Panc1 (cell line): ENCODE measurements around the gene CTTNBP2.

ENCODE experiments used
- POLR2AphosphoS5 ChIP-seq: IDR thresholded peaks from 2 replicates; pipeline ENCODE4 v1.6.1; 2012; ENCODE audit warnings: mild to moderate bottlenecking, low read depth, low read length, moderate library complexity
- SIN3A ChIP-seq: IDR thresholded peaks from 2 replicates; pipeline ENCODE4 v1.6.1; 2012; ENCODE audit warnings: low read depth, mild to moderate bottlenecking, low read length, moderate library complexity, borderline replicate concordance; ENCODE audit not compliant: insufficient read depth
- TCF7L2 ChIP-seq: IDR thresholded peaks from 2 replicates; pipeline ENCODE4 v1.6.1; 2011; ENCODE audit warnings: mild to moderate bottlenecking, low read depth, low read length, inconsistent platforms
- TF ChIP-seq, protein P1 (sequence below): fragments of 450-650 bp; IDR thresholded peaks from 2 replicates; pipeline ENCODE4 v1.5.1; 2017; ENCODE audit warnings: mild to moderate bottlenecking
- TF ChIP-seq, protein P2 (sequence below), 2 experiments: IDR thresholded peaks; 2 replicates each; pipeline ENCODE4 v1.6.1; 2011 to 2012; ENCODE audit warnings: low read depth in 2 of 2, control low read depth in 1 of 2, low read length in 1 of 2, mild to moderate bottlenecking in 1 of 2, moderate library complexity in 1 of 2; ENCODE audit not compliant: insufficient read depth in 1 of 2

DNA sequence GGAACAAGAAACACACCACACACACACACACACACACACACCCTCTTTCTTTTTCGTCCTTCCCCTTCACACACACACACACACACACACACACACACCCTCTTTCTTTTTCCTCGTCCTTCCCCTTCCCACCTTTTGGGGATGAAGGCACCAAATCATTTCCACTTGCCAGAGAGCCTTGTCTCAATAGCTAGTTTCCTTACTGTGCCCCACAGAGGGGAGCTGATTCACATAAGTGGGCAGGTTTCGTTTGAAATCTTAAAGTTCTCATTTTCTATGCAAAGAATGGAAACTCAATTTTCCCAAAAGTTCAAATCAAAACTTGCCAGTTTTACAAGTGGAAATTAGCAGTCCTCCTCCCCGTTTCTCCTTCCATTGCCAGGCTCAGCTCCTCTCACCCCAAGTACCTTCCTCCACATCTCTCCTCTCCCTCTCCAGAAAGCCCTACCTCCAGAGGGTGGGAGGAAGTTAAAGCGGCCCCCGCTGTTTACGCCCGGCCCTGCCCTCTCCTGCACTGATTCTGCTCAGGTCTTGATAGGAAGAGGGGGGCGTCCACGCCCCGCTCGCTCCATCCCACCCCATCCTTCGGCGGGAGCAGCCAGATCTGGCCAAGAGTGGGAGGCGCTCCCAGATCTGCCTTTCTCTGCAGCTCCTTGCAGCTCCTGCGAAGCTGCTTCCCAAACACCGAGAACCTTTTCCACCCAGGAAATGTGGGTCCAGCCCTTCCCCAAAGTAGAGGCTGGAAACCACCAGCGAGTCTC is 1.3 kb downstream of the CTTNBP2 start:
- TF ChIP-seq, protein P1, sequence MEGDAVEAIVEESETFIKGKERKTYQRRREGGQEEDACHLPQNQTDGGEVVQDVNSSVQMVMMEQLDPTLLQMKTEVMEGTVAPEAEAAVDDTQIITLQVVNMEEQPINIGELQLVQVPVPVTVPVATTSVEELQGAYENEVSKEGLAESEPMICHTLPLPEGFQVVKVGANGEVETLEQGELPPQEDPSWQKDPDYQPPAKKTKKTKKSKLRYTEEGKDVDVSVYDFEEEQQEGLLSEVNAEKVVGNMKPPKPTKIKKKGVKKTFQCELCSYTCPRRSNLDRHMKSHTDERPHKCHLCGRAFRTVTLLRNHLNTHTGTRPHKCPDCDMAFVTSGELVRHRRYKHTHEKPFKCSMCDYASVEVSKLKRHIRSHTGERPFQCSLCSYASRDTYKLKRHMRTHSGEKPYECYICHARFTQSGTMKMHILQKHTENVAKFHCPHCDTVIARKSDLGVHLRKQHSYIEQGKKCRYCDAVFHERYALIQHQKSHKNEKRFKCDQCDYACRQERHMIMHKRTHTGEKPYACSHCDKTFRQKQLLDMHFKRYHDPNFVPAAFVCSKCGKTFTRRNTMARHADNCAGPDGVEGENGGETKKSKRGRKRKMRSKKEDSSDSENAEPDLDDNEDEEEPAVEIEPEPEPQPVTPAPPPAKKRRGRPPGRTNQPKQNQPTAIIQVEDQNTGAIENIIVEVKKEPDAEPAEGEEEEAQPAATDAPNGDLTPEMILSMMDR = no peak
- no peak for TF ChIP-seq TCF7L2
- no peak for TF ChIP-seq SIN3A
- no peak for TF ChIP-seq POLR2AphosphoS5
- TF ChIP-seq, protein P2, sequence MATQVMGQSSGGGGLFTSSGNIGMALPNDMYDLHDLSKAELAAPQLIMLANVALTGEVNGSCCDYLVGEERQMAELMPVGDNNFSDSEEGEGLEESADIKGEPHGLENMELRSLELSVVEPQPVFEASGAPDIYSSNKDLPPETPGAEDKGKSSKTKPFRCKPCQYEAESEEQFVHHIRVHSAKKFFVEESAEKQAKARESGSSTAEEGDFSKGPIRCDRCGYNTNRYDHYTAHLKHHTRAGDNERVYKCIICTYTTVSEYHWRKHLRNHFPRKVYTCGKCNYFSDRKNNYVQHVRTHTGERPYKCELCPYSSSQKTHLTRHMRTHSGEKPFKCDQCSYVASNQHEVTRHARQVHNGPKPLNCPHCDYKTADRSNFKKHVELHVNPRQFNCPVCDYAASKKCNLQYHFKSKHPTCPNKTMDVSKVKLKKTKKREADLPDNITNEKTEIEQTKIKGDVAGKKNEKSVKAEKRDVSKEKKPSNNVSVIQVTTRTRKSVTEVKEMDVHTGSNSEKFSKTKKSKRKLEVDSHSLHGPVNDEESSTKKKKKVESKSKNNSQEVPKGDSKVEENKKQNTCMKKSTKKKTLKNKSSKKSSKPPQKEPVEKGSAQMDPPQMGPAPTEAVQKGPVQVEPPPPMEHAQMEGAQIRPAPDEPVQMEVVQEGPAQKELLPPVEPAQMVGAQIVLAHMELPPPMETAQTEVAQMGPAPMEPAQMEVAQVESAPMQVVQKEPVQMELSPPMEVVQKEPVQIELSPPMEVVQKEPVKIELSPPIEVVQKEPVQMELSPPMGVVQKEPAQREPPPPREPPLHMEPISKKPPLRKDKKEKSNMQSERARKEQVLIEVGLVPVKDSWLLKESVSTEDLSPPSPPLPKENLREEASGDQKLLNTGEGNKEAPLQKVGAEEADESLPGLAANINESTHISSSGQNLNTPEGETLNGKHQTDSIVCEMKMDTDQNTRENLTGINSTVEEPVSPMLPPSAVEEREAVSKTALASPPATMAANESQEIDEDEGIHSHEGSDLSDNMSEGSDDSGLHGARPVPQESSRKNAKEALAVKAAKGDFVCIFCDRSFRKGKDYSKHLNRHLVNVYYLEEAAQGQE (IDR thresholded peaks at IDR 0.05; ENCODE audit: insufficient read depth in 1 of 2, low read depth in 2 of 2, low read length in 1 of 2) = no peak
